Left ventricle myocardium superior (tissue), 1 donor: ENCODE data around the gene CHST4. TPM values are rescaled to one million over a fixed set of nuclear protein-coding genes. Genes with fewer than 3 reads are reported as not detected.
"Not testable (repeated sequence)": the region's sequence is repeated elsewhere in the genome, so short reads cannot be mapped to it uniquely, and the experiment has no call there.

Experiments used
- ATAC-seq: fragments of 200-7000 bp; cut with Tn5 transposase; one replicate; pipeline ENCODE4 v1.9.1; 2020; ENCODE audit warnings: mild to moderate bottlenecking, moderate library complexity
- DNase-seq: peaks from one replicate; pipeline ENCODE4 v3.0.0-alpha.2; 2020
- intact Hi-C: fragments of 100-400 bp; cut with micrococcal nuclease; formaldehyde crosslinking; loops from one replicate; pipeline ENCODE4 v1.11.0; 2022
- long read RNA-seq: library from polyadenylated mRNA; unstranded; transcript quantifications from one replicate; pipeline ENCODE4 v2.0.0, GENCODE V29; 2021
- total RNA-seq: library from RNA; stranded (reverse); fragmentation: NEBNext Ultra II Directional; extraction: Animal tissue kit (Norgen Biotek cat#: 25700); gene quantifications from one replicate; pipeline ENCODE4 v1.2.1, GENCODE V29; 2021
- donor health status: DM: no; HTN: yes; CAD: no; lungs with severe emphysema.

Gene CHST4
- total RNA-seq: not detected
- long read RNA-seq: 0 reads

DNA sequence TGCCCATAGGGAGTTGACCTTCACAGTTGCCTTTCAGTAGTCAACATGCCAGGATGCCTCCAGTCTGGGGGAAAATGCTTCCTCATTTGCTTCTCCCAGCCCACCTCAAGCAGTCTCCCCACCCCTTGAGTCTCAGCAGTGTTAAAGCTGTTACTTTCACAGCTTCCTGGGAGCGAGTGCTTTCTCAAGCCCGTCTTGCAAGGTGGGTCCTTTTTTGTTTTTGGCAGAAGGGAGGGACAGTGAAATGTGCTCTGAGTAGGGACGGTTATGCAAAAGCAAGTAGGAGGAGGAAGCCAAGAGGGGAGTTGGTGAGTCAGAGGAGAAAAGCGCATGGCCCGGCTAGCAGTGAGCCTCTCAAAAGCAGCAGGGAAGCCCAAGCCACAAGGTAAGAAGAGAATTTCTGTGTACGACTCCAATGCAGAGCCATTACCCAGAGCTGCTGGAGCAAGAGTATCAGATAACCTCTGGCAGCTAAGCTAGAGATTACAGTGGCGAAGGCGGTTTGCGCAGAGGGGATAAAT, at the start of gene CHST4:
Gene CHST4 (plus strand): TSS at position 316 of the 521 bp plus-strand sequence. CDS start 10,252 bp downstream, outside the sequence.
- no peak for DNase-seq
- ATAC-seq: no peak
- intact Hi-C loops: no loop called here

DNA sequence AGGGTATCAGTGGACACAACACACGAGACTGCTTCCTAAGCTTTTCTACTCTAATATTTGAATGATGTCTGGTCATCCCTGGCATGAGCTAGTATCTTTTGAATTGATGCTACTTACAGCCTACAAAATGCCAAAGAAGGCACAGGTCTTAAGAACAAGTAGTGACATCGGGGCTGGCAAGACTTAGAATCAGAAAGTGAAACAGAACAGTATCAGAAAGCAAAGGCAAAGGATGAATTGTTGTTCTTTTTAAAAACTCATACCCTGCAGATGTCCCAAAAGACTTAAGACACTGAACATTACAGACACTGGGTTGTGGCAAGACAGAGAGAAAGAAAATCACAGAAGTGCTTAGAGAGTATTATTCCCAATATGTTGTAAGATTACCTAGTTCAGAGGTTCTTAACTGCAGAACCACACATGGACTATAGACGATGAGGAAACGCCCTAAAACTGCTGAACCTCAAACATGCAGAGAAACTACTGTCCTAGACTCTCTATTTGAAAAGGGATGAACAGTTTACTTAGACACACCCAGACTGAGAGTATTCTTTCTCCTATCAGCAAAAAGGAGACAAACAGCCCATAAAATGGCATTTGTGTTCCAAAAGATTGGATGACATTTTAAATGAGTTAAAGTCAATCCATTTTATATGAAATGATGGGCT, 49.6 kb upstream of the CHST4 start:
- no peak for DNase-seq
- ATAC-seq: no peak
- intact Hi-C loops: no loop called here

DNA sequence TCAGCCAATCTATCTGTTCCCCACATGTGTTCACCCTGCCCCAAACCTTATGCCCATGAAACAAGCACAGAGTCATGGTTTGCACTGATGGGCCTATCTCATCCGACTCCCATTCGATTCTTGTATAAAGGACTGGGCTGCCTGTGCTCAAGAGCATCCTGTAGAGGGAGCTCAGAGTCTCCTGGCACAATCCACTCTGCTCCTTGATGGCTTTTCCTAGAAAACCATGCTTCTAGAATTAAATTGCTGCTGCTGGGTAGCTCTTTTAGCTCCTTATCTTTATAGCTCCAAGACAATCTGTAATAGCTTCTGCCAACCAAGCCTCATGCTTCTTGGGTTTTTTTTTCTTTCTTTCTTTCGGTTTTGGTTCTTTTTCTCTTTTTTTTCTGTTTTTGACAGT, 46.8 kb upstream of the CHST4 start:
- DNase-seq (no peak), ATAC-seq (no peak)
- intact Hi-C loops: no loop called here

DNA sequence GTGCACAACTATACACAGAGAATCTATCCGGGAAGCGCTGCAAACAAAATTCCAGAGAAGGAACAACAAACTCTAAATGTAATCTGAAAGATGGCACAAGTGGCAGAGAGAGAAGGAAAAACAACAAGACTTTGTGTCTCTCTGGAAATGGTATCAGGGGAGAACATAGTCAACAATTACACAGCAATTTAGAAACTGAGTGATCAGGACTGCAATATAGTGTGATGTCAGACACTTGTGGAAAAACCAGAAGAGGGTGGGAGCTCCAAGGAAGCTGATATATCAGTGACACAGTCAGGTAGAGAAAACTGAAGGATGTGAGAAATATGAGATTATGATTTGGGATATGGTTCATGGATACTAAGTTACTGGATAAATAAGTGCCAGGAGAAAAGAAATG, 45.3 kb upstream of the CHST4 start:
- no peak for DNase-seq
- intact Hi-C loops: no loop called here
- no peak for ATAC-seq

DNA sequence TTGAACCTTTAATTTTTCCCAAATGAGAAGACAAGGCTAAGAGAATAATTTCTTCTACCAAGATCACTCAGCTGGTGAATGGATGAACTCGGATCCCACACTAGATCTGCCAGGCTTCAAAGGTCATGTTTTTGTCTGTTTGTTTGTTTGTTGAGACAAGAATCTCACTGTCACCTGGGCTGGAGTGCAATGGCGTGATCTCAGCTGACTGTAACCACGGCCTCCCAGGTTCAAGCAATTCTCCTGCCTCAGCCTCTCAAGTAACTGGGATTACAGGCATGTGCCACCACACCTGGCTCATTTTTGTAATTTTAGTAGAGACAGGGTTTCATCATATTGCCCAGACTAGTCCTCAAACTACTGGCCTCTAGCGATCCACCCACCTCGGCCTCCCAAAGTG, 43.7 kb upstream of the CHST4 start:
- intact Hi-C loops: no loop called here

DNA sequence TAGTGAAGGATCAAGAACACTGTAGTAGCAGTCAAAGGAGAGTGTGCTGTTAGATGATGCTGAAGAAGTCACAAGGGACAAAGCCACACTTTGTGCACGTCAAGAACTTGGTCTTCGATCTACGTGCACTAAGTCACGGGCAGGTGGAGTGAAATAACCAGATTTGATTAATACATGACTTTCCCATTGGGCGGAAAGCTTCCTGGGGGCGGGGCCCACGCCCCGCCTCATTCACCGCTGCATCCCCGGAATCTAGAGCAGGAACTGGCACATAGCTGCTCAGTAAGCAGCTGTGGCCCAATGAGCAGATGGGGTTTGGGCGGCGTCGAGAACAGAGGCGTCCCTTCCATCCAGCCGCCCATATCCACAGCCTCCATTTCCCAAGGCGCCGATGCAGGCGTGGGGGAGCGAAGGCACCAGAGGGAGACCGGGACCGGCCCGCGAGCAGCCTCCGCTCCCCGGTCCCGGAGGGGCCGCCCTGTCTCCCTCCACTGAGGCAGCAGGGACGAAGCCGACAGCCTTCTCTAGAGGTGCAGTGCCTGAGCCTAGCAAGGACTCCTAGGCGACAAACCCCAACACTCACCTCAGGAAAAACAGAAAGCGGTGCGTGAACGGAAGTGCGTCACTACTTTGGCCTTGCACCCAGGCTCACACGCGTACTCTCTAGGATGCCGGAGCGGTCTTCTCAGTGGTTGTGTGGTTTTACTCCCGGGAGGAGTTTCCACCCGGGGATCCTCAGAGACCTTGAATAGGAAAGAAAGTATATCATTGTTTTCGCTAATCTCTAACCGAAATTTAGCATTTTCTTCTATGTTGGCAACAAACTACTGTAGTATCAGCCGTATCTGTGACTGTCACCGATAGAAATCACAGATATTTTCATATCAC, 42.0 kb upstream of the CHST4 start:
- intact Hi-C loops: loop anchor here (1.0 kb wide), 1 partner anchor 22 kb away; the partner anchor contains the start of gene ZNF23
- peak; percentile 89 for DNase-seq
- ATAC-seq: peak; percentile 99

More for the DNA sequence above, 43.7 kb upstream of the CHST4 start:
- ATAC-seq: no peak
- no peak for DNase-seq

DNA sequence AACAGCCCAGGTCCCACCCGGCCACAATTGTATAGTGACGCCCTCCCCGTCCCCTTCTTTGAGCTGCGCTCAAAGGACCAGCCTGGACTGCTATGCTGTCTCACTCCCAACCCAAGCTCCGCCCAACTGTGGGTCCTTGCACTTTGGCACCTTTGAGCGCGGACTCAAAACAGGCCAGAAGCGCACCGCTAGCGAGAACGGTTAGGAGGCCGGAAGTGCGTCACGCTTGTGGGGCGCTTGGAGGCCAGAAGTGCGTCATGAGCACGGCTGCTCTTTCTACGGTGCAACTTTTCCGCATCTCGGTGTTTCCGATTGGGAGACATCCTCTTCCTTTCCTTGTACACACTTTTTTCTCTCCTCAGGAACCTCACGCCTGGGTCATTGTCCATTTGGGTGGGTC, 37.1 kb upstream of the CHST4 start, which contains the start of gene ZNF19:
Gene ZNF19 (minus strand): TSS at position 203 of the 400 bp plus-strand sequence. CDS start 7,210 bp downstream, outside the sequence.
- intact Hi-C loops: no loop called here
- DNase-seq: no peak
- ATAC-seq: no peak

DNA sequence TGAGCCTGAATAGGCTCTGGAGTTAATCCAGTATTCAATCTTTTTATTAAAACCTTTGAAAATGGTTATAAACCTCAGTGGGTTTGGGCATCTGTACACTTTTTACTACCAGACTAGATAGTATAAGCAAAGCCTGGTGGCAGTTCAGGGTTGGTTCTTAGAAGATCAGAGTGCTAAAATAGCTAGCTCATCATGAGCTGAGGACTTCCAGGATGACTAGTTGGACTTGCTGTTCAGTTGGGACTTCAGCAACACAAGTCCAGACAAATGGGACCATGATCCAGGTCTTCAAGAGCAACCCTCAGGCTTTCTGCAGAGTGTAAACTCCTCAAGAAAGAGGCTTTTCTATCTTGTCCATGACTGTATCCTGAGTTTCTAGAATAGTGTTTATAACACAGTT, 35.9 kb upstream of the CHST4 start:
- intact Hi-C loops: no loop called here
- ATAC-seq: no peak
- no peak for DNase-seq

DNA sequence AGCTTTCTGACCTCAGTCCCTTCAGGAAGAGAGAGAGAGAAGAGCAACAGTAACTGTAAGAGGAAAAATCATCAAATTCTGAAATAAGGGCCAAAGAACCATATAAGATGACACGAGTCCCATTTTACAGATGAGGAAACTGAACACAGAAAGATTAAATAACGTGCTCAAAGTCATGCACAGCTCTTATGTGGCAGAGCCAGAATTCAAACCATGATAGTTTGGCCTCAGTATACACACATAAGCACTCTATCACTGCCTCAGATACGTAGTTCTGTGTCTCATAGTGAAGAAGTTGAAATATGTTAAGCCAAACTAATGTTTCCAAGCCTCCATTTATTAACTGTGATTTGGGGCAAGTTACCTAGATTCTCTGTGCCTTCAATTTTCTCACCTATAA, 35.2 kb upstream of the CHST4 start:
- intact Hi-C loops: no loop called here
- ATAC-seq (no peak), DNase-seq (no peak)

DNA sequence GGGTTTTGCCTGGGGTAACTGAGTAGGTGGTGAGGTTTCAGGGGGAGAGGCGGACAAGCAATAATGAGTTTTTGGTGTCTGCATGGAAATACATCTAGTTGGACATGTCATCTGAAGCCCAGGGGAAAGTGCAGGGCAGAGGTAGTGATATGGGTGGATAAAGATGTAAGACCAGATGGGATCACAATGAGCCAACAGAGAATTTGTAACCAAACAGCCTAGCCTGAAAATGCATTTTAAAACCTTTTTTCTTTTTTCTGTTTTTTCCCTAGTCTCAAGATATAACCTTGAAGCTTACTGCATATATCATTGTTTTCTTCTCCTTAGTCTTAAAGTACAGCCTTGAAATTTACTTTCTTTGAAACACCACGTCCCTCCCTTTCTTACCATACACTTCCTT, 33.4 kb upstream of the CHST4 start:
- ATAC-seq (no peak), DNase-seq (no peak)
- intact Hi-C loops: no loop called here

DNA sequence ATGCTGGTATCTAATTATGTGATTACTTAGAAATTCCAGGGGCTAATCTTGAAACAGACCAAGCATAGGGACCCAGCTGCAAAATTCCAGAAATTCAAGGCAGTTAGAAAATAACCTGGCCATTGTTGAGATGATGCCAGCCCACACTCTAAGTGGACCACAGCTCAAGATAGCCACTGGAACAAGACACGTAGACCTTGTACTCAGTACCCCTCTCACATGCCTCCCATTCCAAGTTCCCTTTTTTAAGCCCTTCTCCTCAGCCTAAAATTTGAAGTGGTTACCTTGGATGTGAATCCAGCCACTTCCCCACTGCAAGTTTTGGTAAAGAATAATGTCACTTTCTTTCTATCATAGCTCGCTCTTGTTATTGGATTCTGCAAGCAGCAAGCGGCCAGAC, 33.0 kb upstream of the CHST4 start:
- DNase-seq: no peak
- intact Hi-C loops: no loop called here
- no peak for ATAC-seq

DNA sequence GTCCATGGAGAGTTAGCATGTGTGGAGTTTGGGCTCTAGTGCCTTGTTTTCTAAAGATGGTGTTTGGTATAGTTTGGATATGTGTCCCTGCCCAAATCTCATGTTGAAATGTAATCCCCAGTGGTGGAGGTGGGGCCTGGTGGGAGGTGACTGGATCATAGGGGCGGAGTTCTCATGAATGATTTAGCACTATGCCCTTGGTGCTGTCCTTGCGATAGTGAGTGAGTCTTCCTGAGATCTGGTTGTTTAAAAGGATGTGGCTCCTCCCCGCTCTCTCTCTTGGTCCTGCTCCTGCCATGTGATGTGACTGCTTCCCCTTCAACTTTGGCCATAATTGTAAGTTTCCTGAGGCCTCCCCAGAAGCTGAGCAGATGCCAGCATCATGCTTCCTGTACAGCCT, 28.2 kb upstream of the CHST4 start:
- intact Hi-C loops: loop anchor here (5.0 kb wide), 1 partner anchor 86 kb away; no protein-coding TSS in a partner anchor
- DNase-seq (no peak), ATAC-seq (no peak)

DNA sequence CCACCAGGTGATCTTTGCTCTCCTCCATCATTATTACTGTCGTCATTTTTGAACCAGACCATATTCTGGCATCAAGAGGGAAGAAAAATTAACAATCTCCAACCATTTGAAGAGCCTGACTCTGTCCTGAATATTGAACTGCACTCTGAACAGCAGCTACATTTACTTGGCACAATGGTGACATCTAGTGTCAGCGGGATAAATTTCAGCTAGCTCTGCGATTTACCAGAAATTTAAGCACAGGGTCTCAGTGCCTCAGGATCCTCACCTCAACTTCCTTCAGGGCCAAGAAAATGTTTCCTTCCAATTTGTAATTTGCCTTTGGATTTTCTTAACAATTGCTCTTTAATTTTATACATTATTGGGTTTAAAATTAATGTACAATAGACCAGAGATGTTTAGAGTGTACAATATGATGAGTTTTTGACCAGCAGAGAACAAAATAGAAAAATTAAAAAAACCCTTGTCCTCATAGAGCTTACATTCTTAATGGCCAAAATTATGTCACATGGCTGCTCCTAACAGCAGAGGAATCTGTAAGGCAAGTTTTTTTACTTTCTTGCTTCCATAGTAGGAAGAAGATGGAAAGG, 26.4 kb upstream of the CHST4 start:
- DNase-seq: no peak
- intact Hi-C loops: loop anchor here (5.0 kb wide), 1 partner anchor 88 kb away; no protein-coding TSS in a partner anchor
- ATAC-seq: no peak

DNA sequence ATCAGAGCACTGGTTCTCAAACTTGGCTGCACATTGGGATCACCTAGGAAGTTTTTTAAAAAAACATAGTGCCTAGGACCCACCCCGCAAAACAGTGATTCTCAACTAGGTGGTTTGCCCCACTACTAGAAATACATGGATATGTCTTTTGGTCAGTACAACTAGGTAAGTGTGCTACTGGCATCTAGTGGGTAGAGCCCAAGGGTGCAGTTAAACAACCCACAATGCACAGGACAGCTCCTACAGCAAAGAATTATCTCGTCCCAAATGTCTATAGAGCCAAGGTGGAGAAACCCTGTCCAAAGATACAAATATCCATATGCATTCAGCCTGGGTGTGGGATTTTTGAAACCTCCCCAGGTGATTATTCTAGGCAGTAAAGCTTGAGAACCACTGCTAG, 25.3 kb upstream of the CHST4 start:
- intact Hi-C loops: no loop called here
- DNase-seq (no peak), ATAC-seq (no peak)

DNA sequence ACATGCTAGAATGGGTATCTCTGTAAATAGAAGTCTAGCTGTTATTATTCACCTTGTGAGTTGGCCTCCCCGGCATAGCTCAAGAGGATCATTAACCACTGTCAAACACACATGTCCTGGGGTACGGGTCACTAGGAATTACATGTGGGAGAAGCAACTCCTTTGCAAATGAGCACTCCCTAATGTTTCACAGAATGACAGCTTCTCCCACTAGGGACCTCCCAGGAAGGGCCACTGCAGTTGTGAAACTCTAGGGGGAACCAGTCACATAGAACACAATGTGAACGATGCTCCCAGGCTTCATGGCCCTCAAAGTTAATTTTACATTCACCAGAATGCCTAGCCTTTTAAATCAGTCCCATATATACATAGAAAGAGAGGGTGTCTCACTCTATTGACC, 24.7 kb upstream of the CHST4 start:
- intact Hi-C loops: no loop called here
- DNase-seq (no peak), ATAC-seq (no peak)

DNA sequence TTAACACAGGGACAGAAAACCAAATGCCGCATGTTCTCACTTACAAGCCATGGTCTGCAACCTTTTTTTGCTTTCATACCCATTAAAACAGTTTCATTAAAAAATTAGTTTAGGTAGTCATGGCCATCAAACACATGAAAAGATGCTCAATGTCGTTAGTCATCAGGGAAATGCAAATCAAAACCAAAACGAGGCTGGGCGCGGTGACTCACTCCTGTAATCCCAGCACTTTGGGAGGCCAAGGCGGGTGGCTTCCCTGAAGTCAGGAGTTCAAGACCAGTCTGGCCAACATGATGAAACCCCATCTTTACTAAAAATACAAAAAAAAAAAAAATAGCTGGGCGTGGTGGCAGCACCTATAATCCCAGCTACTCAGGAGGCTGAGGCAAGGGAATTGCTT, 22.2 kb upstream of the CHST4 start:
- intact Hi-C loops, ATAC-seq: not testable (repeated sequence)

DNA sequence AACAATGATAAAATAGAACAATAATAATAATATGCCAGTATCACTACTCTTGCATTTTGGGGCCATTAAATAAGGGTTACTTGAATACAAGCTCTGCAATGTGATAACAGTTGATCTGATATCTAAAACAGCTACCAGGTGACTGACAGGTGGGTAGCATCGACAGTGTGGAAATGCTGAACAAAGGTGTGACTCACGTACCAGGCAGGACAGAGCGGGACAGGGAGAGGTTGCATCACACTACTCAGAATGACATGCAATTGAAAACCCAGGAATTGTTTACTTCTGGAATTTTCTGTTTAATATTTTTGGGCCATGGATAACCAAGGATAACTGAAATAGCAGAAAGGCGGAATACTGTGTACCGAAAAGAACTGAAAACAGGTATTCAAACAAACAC, 21.3 kb upstream of the CHST4 start:
- intact Hi-C loops: no loop called here
- DNase-seq (no peak), ATAC-seq (no peak)

More for the DNA sequence above, 22.2 kb upstream of the CHST4 start:
- not testable (repeated sequence) for DNase-seq

DNA sequence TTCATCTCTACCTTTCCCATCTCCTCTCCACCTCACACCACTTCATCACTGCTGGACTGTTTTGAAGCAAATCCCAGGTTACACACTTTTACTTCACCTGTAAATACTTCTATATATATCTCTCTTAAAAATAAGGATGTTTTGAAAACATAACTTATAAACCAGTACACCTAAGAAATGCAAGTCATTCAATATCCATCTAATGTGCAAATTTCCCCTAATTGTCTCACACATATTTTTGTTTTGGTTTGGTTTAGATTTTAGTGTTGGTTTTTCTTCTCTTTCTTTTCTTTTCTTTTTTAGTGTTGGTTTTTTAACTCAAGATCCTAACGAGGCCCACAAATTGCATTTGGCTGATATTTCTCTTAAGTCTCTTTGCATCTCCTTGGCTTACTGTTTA, 19.2 kb upstream of the CHST4 start:
- intact Hi-C loops: no loop called here

DNA sequence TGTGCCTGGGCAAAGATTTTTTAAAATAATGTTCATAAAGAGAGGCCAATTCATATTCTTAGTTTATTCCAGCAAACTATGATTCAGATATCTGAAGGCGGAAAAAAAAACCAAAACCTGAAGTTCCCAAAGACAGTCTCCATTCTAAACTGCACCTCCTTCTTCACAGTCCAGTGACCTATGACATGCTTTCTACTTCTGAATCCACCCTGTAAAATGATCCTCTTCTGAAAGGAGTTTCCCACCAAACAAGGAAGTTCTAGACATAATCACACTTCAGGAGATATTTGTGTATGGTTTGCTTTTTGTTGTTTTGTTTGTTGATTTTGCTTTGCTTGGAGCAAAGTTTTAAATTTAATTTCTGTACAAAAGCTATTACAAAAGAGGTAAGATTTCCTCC, 12.9 kb upstream of the CHST4 start:
- no peak for ATAC-seq
- intact Hi-C loops: no loop called here
- DNase-seq: no peak

More for the DNA sequence above, 19.2 kb upstream of the CHST4 start:
- no peak for ATAC-seq
- DNase-seq: no peak

DNA sequence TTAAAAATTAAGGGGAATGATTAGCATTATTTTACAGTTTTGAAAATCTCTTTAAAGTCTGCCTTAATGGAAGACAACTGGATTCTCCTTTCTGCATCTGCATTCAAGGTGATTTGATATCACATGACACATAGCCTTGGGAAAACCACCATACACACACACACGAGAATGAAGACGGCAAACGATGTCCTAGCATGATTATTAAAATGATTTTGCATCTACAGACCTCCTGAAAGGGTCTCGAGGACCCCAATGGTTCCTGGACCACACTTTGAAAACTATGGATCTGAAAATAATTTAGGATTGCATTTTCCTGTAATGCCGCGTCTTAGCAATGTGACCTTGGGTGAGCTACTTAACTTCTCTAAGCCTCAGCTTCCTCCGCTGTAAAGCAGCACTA, 11.8 kb upstream of the CHST4 start:
- intact Hi-C loops: no loop called here
- ATAC-seq: no peak
- no peak for DNase-seq
